ENCODE results near the gene ATG7.
A peak's percentile ranks its signal among the peaks of the same experiment; 100 is the strongest.
"Not testable (repeated sequence)": the region's sequence is repeated elsewhere in the genome, so short reads cannot be mapped to it uniquely, and the experiment has no call there.

ATG7 gene

GRCh38 chr3:11513125-11513816, 241.1 kb downstream of the ATG7 start:
- not testable (repeated sequence) for DNase-seq

DNA sequence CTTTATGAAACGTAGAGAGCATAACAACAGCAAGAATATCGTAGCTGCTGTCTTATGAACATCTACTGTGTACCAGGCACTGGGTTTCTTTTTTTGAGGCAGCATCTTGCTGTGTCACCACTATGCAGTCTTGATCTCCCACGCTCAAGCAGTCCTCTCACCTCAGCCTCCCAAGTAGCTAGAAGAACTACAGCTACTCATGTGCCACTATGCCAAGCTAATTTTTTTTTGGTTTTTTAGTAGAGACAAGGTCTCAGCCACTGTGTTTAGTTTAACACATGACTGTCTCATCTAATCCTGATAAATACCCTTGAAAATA, 241.6 kb downstream of the ATG7 start:
- DNase-seq: no peak

DNA sequence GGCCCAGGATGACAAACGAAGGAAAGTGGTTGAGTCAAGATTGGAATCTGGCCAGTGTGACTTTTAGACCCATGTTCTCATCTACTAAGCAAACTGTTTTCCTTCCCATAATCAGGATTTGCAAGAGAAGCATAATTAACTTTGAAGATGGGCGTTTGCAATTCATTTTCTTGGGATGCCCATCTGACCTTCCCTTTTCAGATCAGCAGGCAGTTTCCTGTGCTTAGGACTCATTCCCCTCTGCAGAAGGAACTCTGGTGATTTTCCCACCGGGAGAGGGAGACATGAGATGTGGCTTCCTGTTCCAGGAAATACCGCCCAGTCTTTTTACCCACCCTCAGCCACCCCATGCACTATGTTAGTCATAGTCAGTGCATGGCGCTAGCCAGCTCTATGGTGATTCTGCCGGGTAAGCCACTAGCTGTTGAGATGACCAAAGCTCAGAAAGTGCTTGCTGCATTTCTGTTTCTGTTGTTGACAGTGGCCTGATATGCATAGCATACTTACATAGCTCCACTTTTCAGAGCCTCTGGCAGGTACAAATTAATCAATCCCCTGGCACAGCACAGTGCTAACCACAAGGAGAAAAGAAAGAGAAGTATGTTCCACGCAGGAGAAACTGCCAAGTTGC, 242.1 kb downstream of the ATG7 start:
- no peak for DNase-seq

DNA sequence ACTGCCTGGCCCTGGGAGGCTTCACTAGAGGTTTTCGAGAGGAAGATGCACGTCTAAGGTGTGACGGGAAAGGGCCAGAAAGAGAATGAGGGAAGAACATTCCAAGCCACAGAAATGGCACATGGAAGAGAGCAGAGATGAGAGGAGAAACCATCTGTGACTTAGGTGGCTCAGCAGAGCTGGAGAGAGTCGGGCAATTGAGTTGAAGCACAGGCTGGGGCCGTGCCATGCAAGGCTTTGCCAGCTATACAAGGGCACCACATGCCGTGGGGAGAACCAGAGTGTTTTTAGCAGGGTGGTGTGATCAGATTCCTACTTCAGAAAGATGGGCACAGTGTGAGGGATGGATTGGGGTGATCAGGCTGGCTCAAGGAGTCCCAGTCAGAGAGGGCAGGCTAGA, 245.4 kb downstream of the ATG7 start:
- no peak for DNase-seq

DNA sequence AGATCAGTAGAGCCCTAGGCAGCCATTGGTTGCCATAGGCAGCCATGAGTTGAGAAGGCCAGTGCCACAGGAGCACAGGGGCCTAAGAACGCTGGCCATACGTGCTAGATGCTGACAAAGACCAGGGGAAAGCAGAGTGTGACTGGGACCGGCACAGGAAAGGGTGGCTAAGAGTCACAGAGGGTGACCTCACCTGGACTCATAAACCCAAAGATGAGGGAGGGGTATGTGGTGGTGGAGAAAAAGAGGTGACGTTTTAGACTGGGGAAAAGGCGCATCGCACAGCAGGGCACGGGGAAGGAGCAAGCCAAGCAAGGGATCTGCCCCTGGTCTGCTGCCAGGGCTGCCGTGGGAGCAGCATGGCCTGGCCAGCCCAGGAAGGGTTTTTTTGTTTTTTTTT, 249.0 kb downstream of the ATG7 start:
- DNase-seq: no peak

DNA sequence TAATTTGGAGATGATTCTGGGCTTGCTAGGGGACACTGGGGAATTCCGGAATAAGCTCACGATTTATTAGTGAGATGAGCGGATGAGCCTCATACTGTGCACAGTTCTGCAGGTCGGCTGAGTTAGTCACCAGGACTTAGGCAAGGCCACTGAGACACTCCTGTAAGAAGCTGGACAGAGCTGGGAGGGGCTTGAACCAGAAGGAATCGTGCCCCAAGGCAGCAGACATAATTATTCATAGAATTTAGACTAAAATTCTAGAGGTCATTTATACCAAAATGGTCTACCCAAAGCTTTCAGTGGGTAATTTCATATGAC, 250.2 kb downstream of the ATG7 start:
- DNase-seq: no peak

DNA sequence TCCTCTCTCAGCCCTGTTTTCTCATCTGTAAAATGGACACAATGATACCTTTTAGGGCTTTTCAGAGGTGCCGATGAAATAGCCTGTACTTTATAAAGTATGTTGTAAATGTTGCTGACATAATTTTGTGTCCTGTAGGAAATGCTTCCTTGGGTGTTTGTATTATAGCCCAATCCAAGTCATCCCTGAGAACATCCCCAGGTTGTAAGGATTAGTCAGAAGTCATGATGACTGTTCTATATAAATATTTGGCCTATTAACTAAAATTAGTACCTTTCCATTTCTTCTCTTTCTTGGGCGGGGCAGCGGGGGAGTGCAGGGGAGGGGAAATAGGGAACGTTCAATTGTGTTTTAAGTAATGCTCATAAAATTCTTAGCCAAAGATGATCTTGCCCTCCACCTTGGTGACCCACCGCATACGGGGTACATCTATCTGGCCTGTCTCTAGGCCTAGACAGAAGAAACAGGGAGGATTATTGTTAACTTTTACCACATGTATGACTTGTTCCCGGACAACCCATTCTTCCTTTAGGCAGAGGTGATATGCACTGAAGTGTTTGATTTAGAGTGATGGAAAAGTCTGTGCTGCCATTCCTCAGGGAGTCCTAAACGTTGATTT, 250.9 kb downstream of the ATG7 start:
- DNase-seq: no peak

GRCh38 chr3:11523572-11524101, 251.4 kb downstream of the ATG7 start:
- no peak for DNase-seq

- not testable (repeated sequence) for DNase-seq
Measured at GRCh38 chr3:11526121-11526520, 253.9 kb downstream of the ATG7 start.

DNA sequence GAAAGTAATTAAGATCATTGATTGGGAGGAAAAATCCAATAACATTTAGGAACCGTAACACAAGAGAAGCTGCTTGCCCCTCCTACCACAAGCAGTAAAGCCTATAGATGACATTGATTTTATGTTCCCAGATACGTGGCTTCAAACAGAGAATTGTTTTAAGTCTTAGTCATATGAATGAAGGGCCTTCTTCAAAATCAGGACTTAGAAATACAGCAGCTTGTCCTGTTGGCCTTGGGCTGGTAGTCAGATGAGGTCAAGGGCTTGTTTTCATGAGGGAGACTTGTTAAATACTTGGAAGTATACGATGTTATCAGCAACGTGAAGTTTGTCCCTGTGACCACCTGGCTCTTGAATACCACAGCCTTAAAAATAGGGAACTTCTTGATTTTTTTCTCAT, 257.1 kb downstream of the ATG7 start:
- no peak for DNase-seq

DNA sequence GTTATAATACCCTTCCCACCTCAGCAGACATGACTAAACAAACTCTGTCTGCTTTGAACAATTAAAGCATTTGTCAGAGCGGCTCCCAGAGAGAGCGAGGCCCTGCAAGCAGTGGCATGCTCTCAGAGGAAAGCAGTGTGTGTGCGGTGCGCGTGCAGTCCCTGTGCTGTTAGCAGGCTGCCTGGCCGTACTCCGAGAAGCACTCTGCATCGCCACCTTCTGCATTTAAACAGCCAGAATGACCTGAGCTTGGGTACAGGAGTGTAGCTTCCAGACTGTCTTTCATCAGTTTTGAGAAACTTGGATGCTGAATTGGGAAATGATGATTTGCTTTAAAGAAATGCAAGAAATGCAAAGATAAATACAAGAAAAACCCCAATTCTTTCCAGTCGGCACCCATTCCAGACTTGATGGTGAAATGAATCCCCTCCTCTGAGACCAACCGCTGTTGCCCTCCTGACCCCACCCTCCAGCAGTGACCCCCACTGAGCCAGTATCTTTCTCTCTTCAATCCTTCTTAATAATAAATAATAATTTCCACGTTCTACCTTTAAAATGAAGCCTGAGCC, 258.0 kb downstream of the ATG7 start:
- no peak for DNase-seq

GRCh38 chr3:11532931-11533391, 260.8 kb downstream of the ATG7 start:
- no peak for DNase-seq

GRCh38 chr3:11534011-11534792, 262.0 kb downstream of the ATG7 start:
- no peak for DNase-seq

DNA sequence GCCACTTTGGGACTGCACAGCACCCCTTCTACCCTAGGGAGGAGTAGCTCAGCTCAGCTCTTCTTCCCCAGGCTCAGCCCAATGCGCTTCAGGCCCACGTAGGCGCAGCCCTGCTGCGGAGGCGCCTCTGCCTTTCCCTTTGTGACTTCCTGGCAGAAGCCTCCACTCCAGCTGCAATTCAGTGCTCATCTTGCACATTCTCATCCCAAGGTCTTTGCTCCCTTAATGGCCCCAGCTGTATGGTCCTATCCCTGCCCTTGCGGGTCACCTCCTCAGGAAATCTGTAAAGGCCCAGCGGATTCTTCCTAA, 262.6 kb downstream of the ATG7 start:
- no peak for DNase-seq

DNA sequence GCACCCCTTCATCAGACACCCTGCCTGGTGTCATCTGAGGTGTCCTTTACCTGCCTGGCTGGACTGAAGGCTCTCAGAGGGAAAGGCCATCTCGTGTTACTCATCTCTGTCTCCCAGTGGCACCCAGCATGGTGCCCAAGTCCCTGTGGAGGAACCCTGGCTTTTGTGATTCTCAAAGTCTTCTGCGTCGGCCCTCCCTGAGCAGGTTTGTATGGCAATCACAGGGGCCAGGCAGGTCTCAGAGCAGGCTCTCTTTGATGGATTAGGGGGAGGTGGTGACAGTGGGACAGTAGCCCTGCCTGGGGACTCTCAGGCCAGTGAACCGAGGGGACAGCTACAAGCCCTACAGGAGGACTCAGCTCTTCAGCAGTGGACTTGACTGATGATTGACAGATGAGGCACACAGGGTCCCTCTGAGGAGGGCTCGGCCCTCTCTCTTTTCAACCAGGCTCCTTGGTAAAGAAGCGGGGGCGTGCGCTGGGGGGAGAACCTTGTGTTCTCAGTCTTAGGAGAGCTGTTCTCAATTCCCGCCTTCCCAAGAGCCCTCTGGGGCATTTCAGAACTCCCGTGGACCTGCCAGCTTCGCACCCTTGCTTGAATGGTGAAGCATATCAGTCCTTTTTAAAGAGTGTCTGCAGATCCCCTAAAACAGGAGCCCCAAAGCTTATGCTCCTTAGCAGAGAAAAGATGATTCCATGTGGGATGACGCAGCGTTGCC, 263.2 kb downstream of the ATG7 start:
- no peak for DNase-seq

- DNase-seq: no peak
Measured at GRCh38 chr3:11536132-11536935, 264.1 kb downstream of the ATG7 start.

DNA sequence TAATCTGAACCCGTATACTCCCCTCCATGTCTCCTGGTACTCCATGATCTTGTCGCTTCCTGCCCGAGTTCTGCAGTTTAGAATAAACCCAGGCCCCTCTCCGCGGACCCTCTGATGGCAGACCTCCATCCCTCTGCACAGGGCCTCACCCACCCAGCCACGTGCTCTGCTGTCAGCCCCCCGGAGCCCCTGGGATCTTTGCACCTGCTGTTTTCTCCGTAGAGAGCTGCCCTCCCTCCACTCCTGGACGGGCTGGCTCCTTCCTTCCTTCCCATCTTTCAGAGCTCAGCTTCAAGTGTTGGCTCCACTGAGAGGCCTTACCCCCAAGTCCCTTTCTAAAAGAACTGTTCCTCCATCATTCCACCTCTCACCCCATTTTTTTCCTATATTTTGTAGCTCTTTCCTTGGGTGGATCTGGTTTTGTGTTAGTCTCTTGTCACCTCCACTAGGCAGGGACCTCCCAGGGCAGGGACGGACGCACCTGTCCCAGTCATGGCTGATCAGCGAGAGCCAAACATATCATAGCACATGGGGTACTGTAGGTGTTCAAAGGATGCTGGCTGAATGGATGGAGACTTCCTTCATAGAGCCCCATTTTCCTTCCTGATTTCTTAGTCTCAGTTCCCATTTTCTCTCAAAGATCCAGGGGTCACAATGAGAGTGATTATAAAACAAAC, 264.9 kb downstream of the ATG7 start:
- DNase-seq: no peak

DNA sequence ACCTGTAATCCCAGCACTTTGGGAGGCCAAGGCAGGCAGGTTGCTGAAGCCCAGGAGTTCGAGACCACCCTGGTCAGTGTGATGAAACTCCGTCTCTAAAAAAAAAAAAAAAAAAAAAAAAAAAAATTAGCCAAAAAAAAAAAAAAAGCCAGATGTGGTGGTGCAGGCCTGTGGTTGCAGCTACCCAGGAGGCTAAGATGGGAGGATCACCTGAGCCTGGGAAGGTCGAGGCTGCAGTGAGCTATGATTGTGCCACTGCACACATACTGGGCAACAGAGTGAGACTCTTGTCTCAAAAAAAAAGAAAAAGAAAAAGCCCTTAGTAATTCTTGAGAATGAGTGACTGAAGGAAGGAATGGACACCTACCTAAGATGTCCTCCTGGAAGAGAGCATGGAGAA, 266.4 kb downstream of the ATG7 start:
- DNase-seq: no peak

DNA sequence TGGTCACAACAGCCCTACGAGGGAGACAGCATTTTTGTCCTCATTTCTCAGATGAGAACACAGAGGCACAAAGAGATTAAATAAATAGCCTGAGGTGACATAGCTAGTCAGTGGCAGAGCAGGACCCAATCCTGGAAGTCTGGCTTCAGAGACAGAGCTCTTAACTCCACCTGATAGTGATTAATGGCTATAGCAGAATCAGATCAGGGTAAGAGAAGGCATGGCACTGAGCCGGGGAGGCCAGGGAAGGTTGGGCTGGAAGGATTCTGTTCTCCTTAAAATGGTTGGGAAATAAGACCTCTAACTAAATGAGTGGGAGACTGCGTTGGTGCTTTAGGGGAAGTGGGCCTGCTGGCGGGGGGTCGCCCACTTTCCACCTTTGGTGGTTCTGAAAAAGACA, 267.0 kb downstream of the ATG7 start:
- DNase-seq: no peak

- DNase-seq: peak; percentile 63
Measured at GRCh38 chr3:11539677-11540076, 267.5 kb downstream of the ATG7 start.
